ES-I3 (cell line): ENCODE measurements around the gene CD22.

Experiments used
- H3K36me3 ChIP-seq: 2 replicates; pipeline ENCODE4 v1.6.1; 2013; ENCODE audit warnings: mild to moderate bottlenecking, low read length, control low read depth, moderate library complexity; ENCODE audit not compliant: insufficient read depth
- H3K4me1 ChIP-seq: 2 replicates; pipeline ENCODE4 v1.6.1; 2013; ENCODE audit warnings: mild to moderate bottlenecking, control low read depth, low read length; ENCODE audit not compliant: insufficient read depth
- H3K9ac ChIP-seq: 2 replicates; pipeline ENCODE4 v1.6.1; 2013; ENCODE audit warnings: low read depth, mild to moderate bottlenecking, low read length, moderate library complexity
- H3K9me3 ChIP-seq: 2 replicates; pipeline ENCODE4 v1.6.1; 2013; ENCODE audit warnings: mild to moderate bottlenecking, low read length, moderate library complexity; ENCODE audit not compliant: control insufficient read depth, insufficient read depth

Gene CD22

GRCh38 chr19:35334144-35334753 is 5.3 kb downstream of the CD22 start:
- no peaks in the 10 kb centered on the region for H3K9me3 ChIP-seq
- H3K4me1 ChIP-seq: peaks cover 3% of the 10 kb centered on the region; the same call in 1 of the 2 replicates
- no peak overlapping the region for H3K9ac ChIP-seq
- H3K36me3 ChIP-seq: no peaks in the 10 kb centered on the region

GRCh38 chr19:35336166-35336955 is 7.4 kb downstream of the CD22 start:
- no peaks in the 10 kb centered on the region for H3K9me3 ChIP-seq
- no peak overlapping the region for H3K9ac ChIP-seq
- no peaks in the 10 kb centered on the region for H3K4me1 ChIP-seq
- no peaks in the 10 kb centered on the region for H3K36me3 ChIP-seq

- H3K9ac ChIP-seq: no peak overlapping the region
- peaks cover 1% of the 10 kb centered on the region; the same call in 1 of the 2 replicates for H3K4me1 ChIP-seq
- no peaks in the 10 kb centered on the region for H3K36me3 ChIP-seq
- no peaks in the 10 kb centered on the region for H3K9me3 ChIP-seq
Observed at GRCh38 chr19:35337097-35337983, 8.4 kb downstream of the CD22 start.

GRCh38 chr19:35337984-35338296 is 9.0 kb downstream of the CD22 start:
- H3K9ac ChIP-seq: no peak overlapping the region
- H3K9me3 ChIP-seq: no peaks in the 10 kb centered on the region
- peaks cover 3% of the 10 kb centered on the region; the same call in 1 of the 2 replicates for H3K4me1 ChIP-seq
- H3K36me3 ChIP-seq: no peaks in the 10 kb centered on the region

- Histone ChIP-seq H3K4me1 (peaks cover 3% of the 10 kb centered on the region; the same call in 1 of the 2 replicates), H3K9ac (no peak overlapping the region), H3K9me3 (no peaks in the 10 kb centered on the region), H3K36me3 (no peaks in the 10 kb centered on the region)
Observed at GRCh38 chr19:35340431-35340830, 11.4 kb downstream of the CD22 start.

GRCh38 chr19:35341006-35341405 is 12.0 kb downstream of the CD22 start:
- no peaks in the 10 kb centered on the region for H3K9me3 ChIP-seq
- no peak overlapping the region for H3K9ac ChIP-seq
- H3K4me1 ChIP-seq: peaks cover 3% of the 10 kb centered on the region; the same call in 1 of the 2 replicates
- no peaks in the 10 kb centered on the region for H3K36me3 ChIP-seq

- Histone ChIP-seq H3K9me3 (no peaks in the 10 kb centered on the region), H3K4me1 (peaks cover 3% of the 10 kb centered on the region; the same call in 1 of the 2 replicates), H3K36me3 (no peaks in the 10 kb centered on the region), H3K9ac (no peak overlapping the region)
Observed at GRCh38 chr19:35341565-35342225, 12.7 kb downstream of the CD22 start.

- Histone ChIP-seq H3K4me1 (peaks cover 3% of the 10 kb centered on the region; the same call in 1 of the 2 replicates), H3K9ac (no peak overlapping the region), H3K9me3 (no peaks in the 10 kb centered on the region), H3K36me3 (no peaks in the 10 kb centered on the region)
Observed at GRCh38 chr19:35342430-35342829, 13.4 kb downstream of the CD22 start.

- H3K4me1 ChIP-seq: peaks cover 3% of the 10 kb centered on the region; the same call in 1 of the 2 replicates
- H3K9ac ChIP-seq: no peak overlapping the region
- no peaks in the 10 kb centered on the region for H3K9me3 ChIP-seq
- no peaks in the 10 kb centered on the region for H3K36me3 ChIP-seq
Observed at GRCh38 chr19:35344511-35345031, 15.6 kb downstream of the CD22 start.

GRCh38 chr19:35345671-35346111 is 16.7 kb downstream of the CD22 start:
- Histone ChIP-seq H3K4me1 (peaks cover 3% of the 10 kb centered on the region; the same call in 1 of the 2 replicates), H3K36me3 (no peaks in the 10 kb centered on the region), H3K9ac (no peak overlapping the region), H3K9me3 (no peaks in the 10 kb centered on the region)

- Histone ChIP-seq H3K4me1 (peaks cover 3% of the 10 kb centered on the region; the same call in 1 of the 2 replicates), H3K9me3 (no peaks in the 10 kb centered on the region), H3K36me3 (no peaks in the 10 kb centered on the region), H3K9ac (no peak overlapping the region)
Observed at GRCh38 chr19:35346193-35347052, 17.4 kb downstream of the CD22 start.

- Histone ChIP-seq H3K9me3 (no peaks in the 10 kb centered on the region), H3K36me3 (no peaks in the 10 kb centered on the region), H3K4me1 (peaks cover 2% of the 10 kb centered on the region; the same call in 1 of the 2 replicates), H3K9ac (no peak within 1 kb of the TSS)
Observed at GRCh38 chr19:35347171-35347929, 18.4 kb downstream of the CD22 start, which contains the start of gene FFAR1. Gene FFAR1, plus strand, starts transcription at chr19:35347902. Its CDS starts 3,650 bp downstream, at chr19:35351552.
